Esophagus mucosa (tissue), 1 donor: Measurements from ENCODE around the gene GPC3. TPM values are rescaled to one million over a fixed set of nuclear protein-coding genes. Genes with fewer than 3 reads are reported as not detected.
A peak's percentile ranks its signal among the peaks of the same experiment; 100 is the strongest.
"Not testable (repeated sequence)": the region's sequence is repeated elsewhere in the genome, so short reads cannot be mapped to it uniquely, and the experiment has no call there.

Experiments used
- ATAC-seq: fragments of 200-7000 bp; cut with Tn5 transposase; one replicate; pipeline ENCODE4 v1.9.1; 2020
- total RNA-seq: library from RNA; stranded (reverse); gene quantifications from one replicate; pipeline ENCODE4 v1.2.4, GENCODE V29; 2023
- donor health status: DM: yes; HTN: yes; CAD: no.

Gene GPC3
- total RNA-seq, 1 donor from 2014 or later, result 0.28 TPM

DNA sequence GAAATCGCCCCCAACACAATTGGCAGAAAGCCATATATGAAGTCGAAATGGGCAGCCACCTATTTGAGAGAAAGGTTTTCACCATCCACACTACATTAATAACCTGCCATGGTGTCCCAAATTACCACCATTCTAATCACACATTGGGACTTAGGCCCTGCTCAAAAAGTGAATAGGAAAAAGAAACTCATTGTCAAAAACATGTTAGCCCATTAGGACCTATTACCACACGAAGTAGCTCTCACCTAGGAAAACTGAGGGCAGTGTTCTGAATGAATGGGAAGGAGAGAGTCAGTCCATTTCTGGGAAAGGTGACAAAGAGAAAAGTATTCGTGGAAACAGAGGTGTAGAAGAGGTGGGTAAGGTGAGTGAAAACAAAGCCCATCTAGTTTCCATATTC lies 60.8 kb downstream of the GPC3 start:
- ATAC-seq, result no peak

- no peak for ATAC-seq
Observed at GRCh38 chrX:133923548-133923947, 61.8 kb downstream of the GPC3 start.

DNA sequence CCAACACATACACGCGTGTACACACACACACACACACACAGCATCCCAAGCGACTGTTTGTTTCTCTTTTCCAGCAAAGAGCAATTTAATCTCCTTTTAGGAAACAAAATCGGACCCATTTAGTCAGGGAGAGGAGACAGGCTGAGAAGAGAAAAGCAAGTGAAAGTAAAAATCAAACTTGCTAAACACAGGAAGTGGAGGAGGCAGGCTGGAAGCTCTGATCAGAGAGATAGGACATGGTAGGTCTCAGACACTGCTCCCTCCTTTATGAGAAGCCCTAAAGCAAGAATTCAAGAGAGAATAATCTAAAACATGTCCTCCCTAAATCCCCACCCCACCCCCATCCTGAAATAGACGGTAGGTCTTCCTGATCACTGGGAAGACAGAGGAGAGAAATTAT lies 62.3 kb downstream of the GPC3 start:
- ATAC-seq, result no peak

DNA sequence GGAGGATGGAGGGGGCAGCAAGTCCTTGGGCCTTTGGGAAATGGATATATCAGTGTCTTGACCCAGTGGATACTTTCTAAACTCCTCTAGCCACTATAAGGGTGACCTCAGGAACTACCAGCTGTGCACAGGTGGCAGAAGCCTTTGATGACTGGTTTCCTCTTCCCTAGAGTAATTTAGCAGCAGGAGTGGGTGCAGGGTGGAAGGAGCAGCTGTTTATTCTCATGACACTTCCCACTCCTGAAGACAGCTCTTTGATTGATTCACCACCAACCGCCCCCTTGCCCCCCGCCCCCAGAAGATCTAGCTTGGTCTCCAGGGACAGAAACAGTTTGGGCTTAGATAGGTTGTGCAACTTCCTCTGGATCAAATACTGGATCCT lies 63.0 kb downstream of the GPC3 start:
- ATAC-seq, result no peak

DNA sequence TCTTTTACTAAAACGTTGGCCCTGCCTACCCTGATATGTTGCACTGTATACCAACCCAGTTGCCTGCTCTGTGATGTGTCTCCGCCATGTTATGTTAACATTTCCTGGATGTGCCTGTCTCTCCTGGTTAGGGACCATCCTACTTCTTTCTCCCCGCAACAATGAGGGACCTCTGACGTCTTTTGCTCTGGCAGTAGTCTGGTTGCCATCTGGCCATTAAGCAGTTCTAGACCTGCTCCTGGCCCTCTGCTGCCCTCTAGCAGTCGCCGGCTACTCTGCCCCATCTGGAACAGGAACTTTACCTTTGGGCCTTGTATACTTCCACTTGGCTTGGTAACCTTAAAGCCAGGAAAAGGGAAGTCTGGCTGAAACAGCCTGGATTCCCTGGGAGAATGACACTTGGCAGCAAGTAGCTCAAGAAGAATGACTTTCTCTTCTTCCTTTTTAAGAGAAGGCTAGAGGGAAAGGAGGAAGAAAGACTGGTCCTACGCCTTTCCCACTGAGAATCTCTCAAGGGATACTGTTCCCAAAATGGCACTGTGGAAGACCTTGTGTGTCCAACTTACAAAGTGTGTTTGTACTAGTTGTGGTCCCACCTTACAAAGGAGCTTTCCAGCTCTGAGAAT lies 63.5 kb downstream of the GPC3 start:
- ATAC-seq, result peak; percentile 39

- ATAC-seq, result no peak
Observed at GRCh38 chrX:133921086-133921485, 64.3 kb downstream of the GPC3 start.

GRCh38 chrX:133918361-133918771 lies 67.0 kb downstream of the GPC3 start:
- no peak for ATAC-seq

DNA sequence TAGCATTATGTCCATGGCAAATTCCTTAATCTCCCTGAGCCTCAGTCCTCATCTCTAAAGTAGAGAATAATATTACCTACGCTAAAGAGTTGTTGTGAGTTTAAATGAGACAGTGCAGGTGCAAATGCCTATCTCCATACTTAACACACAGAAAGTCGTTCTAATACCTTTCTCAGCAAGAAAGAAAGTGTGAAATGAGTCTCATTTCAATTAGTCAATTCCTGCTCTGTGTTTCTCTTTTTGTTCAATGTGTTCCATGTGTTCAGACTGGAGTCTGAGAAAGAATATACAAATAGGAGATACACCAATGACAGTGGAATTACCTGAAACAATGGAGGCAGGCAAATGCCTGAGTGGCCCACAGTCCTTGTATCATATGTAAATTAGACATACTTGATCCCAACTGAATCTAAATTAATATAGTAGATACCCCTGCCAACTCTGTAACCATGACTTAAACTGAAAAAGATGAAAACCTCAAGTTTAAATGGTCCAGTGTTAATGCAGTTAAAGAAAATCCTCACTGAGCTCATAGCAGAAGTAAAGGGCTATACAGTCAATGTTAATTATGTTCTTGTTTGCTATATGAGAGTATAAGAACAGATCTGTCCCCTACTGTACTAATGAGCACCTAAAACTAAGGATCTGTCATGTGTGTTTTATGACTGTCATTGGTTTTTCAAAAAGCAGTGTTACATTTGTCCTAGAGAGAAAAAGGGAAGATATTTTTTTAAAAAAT lies 68.2 kb downstream of the GPC3 start:
- no peak for ATAC-seq

GRCh38 chrX:133913658-133914388 lies 71.6 kb downstream of the GPC3 start:
- no peak for ATAC-seq

DNA sequence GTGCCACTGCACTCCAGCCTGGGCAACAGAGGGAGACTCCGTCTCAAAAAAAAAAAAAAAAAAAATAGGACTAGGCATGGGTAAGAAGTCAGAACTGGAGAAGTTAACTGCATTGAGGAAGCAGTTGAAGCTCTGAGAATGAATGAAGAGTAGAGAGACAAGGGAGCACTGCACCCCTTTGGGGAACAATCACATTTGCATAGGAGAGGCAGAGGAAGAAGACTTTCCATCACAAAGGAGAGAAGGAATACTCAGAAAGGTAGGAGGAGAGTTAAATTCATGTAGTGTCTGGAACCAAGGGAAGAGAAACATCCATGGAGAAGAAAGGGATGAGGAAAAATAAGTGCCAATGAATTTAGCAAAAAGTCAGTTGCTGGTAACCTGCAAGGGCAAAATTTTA lies 72.4 kb downstream of the GPC3 start:
- ATAC-seq, result no peak

DNA sequence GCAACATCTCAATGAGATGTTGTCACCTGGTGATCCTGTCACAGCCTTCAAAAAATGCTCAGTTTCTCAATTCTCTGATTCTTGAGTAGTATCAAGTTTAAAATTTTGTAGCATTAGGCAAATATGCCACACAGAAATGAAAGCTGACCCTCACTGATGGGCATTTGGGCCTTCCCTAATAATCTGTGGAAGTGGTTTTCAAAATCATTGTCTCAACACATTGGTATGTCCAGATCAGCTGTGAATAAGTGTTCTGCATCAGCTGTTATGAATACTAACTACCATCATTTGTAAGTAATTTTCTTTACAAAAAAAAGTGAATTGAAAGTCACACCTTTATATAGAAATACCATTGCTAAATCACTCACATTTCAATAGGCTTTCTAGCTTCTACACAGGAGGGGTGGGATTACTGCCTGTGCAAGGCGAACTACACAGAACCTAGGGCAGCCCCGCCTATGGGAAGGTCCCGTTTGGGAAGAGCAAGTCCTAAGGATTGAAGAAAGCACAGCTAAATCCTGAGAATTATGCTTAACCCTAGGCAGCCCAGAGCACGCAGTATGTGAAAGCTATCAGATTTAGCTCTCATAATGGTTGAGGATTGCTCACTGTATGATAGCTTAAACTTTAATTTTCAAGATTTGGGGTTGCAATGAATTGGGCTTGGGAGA lies 73.4 kb downstream of the GPC3 start:
- ATAC-seq, result no peak

DNA sequence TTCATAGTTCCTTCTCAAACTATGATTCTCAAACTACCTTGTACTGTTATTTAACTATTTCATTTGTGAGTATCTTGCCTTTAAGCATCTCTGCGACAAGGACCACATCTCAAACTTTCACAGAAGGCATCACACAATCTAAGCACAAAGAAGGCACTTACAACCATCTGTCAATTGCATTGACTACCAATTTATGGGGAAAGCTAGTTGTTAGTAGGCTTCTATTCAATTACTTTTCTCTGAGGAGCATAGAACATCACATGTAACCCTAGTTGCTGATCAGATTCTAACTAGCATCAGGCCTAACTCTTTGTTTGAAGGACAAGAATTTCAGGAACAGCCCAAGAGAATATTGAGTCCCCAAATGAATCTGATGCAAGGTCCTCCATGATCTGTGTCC lies 74.9 kb downstream of the GPC3 start:
- no peak for ATAC-seq

- ATAC-seq, result no peak
Observed at GRCh38 chrX:133909888-133910287, 75.5 kb downstream of the GPC3 start.

DNA sequence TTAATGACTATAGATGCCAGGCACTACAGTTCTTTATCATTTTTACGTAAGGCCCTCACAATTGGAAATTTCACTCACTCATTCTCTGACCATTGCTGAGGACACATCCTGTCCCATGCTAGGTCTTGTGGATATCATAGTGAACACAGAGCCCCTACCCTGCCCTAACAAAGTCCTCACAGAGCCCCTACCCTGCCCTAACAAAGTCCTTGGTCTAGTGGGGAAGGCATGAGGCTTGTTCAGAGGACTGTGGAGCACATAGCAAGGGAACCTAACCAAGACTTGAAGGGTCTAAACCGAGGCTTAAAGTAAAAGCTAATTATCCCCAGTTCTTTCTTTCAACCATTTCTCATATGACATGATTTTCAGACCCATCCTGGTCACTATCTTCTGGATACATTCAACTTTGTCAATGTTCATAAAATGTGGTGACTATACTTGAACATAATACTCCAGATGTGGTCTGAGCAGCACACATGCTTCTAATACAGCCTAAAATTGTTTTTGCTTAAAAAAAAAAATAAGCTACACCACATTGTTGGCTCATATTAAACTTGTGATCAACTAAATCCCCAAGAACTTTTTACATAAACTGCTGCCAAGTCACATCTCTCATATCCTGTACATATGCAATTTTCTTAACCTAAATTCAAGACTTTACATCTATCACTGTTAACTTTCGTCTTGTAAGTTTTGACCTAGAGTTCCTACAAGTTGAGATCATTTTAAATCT lies 77.0 kb downstream of the GPC3 start:
- no peak for ATAC-seq

DNA sequence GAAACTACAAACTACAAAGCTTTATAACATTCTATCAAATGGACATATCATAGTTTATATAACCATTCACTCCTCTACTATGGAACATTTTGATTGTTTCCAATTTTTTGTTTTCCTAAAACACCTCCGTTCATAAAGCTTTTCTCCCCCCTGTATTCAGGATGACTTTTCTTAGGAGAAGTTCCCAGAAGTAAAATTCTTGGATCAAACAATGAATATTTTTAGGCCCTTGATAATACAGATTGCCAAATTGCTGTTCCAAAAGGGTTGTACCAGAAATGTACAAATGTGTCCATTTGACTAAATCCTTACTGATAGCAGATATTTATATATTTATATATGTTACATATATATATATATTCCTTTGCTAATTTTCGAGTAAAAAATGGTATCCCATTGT lies 77.8 kb downstream of the GPC3 start:
- ATAC-seq, result no peak

DNA sequence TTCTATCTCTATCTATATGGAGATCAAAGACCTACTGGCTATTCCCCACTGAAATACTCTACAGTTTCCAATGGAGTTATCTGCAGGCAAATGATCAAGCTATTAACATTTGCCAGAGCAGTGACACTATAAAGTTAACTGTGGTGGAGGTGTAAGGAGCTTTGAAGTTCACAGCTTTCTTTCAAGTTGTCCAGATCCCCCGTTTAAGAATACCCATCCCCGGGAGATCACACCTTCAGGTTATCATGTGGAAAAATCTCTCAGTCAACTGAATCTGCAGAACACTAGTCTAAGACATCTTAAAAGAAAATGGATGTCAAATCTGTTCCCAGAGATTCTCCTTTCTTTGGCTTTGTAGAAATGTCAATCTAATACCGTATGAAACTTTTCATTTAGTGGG lies 80.1 kb downstream of the GPC3 start:
- no peak for ATAC-seq

DNA sequence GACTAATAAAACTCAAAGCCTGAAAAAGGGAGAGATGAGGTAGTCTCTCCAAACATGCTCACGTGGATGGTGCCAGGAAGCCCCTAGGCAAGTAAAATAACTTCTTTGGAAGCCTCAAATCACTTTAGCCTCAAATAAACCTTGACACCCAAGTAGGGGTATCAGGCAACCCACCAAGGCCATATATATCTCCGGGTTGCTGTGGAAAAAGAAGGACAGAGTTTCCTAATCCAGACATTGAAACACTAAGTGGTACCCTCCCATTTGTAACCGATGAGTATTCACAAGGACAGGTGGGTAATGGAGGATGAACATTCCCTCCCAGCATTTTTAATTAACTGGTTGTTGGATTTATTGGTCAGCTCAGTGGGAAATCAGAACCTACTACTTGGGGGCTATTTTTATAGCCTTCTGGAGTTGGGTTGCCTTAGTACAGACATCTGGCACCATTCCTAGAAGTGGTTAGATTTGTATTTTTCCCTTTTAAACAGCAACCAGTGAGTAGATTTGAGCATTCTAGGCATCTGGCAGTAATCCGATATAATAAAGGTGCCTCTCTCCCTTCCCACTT lies 87.7 kb downstream of the GPC3 start:
- ATAC-seq, result no peak

DNA sequence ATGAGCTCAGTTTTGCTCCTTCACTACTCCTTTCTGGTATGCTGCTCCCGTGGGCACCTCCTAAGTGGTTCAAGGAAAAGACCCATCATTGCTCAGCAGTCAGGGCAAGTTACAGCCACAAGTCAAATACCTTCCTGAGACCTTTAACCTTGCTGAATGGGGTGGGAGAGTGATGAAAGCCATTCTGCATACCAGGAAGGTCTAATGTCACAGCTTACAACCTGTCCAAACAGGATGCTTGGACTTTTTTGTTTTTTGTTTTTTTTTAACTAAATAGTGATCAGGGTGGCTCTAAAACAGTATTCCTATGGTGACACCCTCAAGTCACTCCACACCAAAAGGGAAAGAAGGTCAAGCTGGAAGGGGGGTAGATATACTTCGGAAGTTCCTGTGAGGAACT lies 93.1 kb downstream of the GPC3 start:
- ATAC-seq, result no peak

DNA sequence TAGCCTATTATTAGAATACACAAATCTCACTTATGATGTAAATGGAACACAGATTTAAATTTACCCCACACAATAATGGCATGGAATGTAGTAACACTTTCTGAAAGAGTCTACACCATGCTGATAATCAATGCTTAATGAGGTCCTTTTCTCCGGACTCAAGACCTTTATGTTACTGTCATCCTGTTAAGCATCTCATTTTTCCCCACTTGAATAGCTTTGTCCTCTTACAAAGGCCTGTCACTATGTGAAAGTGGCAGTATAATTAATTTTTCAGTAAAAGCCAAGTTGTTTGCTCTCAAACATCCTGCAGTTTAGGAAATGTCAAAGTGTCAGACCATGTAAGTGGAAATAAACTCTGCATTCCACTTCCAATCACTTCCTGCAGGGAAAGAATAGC lies 96.4 kb downstream of the GPC3 start:
- ATAC-seq, result no peak

GRCh38 chrX:133888084-133888483 lies 97.3 kb downstream of the GPC3 start:
- not testable (repeated sequence) for ATAC-seq

DNA sequence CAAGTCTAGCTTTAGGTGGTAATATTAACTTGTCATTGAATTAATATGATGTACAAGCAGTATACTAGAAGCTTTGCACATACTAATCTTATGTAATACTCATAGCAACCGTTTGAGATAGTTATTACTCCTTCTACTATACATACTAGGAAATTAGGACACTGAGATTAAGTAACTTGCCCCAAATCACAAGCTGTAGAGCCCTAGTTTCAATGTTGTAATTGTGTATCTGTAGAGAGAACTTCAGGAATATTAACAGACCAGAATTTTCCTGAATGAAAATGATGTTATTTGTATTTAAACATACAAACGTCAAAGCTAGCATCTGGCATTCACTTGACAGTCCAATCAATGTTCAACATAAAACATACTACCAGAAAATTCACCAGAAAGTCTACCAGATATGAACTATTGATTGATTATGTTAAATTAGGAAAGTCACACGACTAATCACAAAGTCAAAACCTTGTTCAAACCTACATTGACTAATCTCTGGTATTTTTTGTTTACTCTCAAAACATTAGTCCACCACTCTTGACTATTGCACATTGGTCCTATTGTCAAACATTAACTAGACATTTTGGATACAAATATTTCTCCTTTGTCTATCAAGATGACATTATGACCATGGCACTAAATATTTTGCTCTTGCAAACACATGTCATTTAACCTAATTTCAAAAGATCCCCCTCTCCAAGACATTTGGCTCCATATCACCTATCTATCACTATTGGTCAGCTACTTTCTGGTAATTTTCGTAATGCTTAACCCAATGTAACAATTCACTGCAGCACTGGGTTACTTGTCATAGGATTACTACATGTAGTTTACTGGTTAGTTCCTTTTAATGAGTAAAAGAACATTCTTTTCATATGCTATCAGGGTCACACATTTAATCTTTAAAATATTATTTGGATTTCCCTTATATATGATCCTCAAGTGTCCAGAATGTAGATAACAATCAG lies 100.7 kb downstream of the GPC3 start:
- ATAC-seq, result no peak
